ENCODE data around the gene TBX6.
"Not testable (repeated sequence)": the region's sequence is repeated elsewhere in the genome, so short reads cannot be mapped to it uniquely, and the experiment has no call there.

The TBX6 gene

DNA sequence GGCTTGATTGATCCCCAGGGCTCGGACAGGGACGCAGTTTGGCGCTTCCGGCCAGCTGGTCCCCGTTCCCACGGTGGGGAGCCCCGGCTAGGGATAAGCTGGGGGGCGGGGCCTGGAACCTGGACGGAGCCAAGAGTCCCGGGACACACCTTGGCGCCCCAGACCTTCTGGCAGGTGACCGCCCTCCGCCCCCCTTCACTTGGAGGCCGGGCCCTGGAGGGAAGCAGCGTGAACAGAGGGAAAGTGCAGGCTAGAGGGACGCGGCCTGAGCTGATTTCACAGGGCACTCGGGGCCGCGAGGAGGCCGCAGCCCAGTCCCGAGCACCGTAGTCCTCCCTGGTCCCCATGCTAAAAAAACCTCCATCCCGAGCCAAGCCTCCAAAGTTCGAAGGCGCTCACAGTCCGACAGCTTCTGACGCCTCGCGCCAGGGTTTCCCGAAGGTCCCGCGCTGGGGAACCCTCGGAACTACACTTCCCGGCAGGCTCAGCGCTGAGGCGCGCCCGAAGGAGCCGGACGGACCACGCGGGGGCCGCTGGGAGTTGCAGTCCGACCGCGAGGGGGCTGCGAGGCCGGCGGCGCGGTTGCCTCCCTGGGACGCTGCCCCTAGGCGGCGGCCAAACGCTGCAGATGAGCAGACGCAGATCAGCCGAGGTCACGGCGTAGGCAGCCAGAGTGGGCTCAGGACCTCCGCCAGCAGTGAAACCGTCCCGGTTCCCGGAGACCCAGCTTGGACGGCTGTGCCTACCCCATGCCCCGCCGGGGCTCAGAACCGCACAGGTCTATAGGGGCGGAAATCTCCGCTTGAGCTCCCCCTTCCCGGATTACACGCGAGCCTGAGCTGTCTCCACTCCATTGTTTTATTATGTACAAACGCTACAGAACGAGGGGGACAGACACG, at the start of gene TBX6:
TBX6 (minus strand) TSS at position 451 of the 899 bp plus-strand sequence. CDS start 731 bp downstream, outside the sequence.
- H3K4me1 Mint-ChIP-seq (ENCODE audit: low read depth), result peaks cover 40% of the 10 kb centered on the region
- peaks cover under 1% of the 10 kb centered on the region for H3K9me3 Mint-ChIP-seq

GRCh38 chr16:30139583-30140481, 48.1 kb upstream of the TBX6 start:
- DNase-seq (ENCODE audit: low spot score), result no peak
- Mint-ChIP-seq H3K36me3 (ENCODE audit: low read depth) (peaks cover 2% of the 10 kb centered on the region), H3K27me3 (ENCODE audit: low read depth) (no peaks in the 10 kb centered on the region), H3K9me3 (no peaks in the 10 kb centered on the region), H3K27ac (peak overlapping the region; percentile 68), H3K4me1 (ENCODE audit: low read depth) (peaks cover 18% of the 10 kb centered on the region), H3K4me3 (peak overlapping the region; percentile 28)

More for the DNA sequence above, at the start of gene TBX6:
- H3K27me3 Mint-ChIP-seq (ENCODE audit: low read depth), result no peaks in the 10 kb centered on the region
- H3K4me3 Mint-ChIP-seq, result peak within 1 kb of the TSS; percentile 86
- peaks cover 26% of the 10 kb centered on the region for H3K36me3 Mint-ChIP-seq (ENCODE audit: low read depth)
- peak within 1 kb of the TSS; percentile 97 for H3K27ac Mint-ChIP-seq
- peak; percentile 96 for DNase-seq (ENCODE audit: low spot score)

DNA sequence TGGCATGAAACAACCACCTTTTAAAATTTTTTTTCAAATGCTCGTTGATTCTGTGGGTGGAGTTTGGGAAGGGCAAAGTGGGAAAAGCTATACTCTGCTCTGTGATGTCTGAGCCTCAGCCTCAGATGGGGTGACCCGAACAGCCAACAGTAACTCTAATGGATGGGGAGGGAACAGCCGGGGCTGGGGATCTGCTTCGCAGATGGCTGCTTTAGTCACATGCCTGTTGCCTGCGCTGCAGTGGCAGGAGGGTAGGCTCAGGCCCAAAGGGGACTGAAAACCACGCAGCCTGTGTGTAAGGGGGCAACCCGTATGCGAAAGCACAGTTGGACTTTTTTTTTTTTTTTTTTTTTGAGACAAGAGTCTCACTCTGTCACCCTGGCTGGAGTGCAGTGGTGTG, 46.2 kb upstream of the TBX6 start:
- Mint-ChIP-seq H3K36me3 (ENCODE audit: low read depth) (peaks cover 5% of the 10 kb centered on the region), H3K4me3 (no peak overlapping the region), H3K9me3 (peaks cover 2% of the 10 kb centered on the region), H3K27ac (no peak overlapping the region), H3K27me3 (ENCODE audit: low read depth) (no peaks in the 10 kb centered on the region), H3K4me1 (ENCODE audit: low read depth) (peaks cover 16% of the 10 kb centered on the region)
- no peak for DNase-seq (ENCODE audit: low spot score)

GRCh38 chr16:30136971-30137605, 45.4 kb upstream of the TBX6 start:
- DNase-seq (ENCODE audit: low spot score), result no peak
- Mint-ChIP-seq H3K9me3 (peaks cover 3% of the 10 kb centered on the region), H3K4me3 (no peak overlapping the region), H3K27me3 (ENCODE audit: low read depth) (no peaks in the 10 kb centered on the region), H3K27ac (no peak overlapping the region), H3K4me1 (ENCODE audit: low read depth) (peaks cover 19% of the 10 kb centered on the region), H3K36me3 (ENCODE audit: low read depth) (peaks cover 9% of the 10 kb centered on the region)

- no peak for DNase-seq (ENCODE audit: low spot score)
- Mint-ChIP-seq H3K4me1 (ENCODE audit: low read depth) (peaks cover 20% of the 10 kb centered on the region), H3K4me3 (no peak overlapping the region), H3K9me3 (peaks cover 10% of the 10 kb centered on the region), H3K27ac (peak overlapping the region; percentile 20), H3K27me3 (ENCODE audit: low read depth) (no peaks in the 10 kb centered on the region), H3K36me3 (ENCODE audit: low read depth) (peaks cover 14% of the 10 kb centered on the region)
These were observed 40.9 kb upstream of the TBX6 start for GRCh38 chr16:30132591-30132990.

- no peaks in the 10 kb centered on the region for H3K27me3 Mint-ChIP-seq (ENCODE audit: low read depth)
- H3K9me3 Mint-ChIP-seq, result peaks cover 10% of the 10 kb centered on the region
- no peak for DNase-seq (ENCODE audit: low spot score)
- H3K36me3 Mint-ChIP-seq (ENCODE audit: low read depth), result peaks cover 14% of the 10 kb centered on the region
- H3K27ac Mint-ChIP-seq, result no peak overlapping the region
- peaks cover 18% of the 10 kb centered on the region for H3K4me1 Mint-ChIP-seq (ENCODE audit: low read depth)
- peak overlapping the region; percentile 9 for H3K4me3 Mint-ChIP-seq
These were observed 40.2 kb upstream of the TBX6 start for GRCh38 chr16:30131869-30132475.

- DNase-seq (ENCODE audit: low spot score), result no peak
- Mint-ChIP-seq H3K36me3 (ENCODE audit: low read depth) (peaks cover 10% of the 10 kb centered on the region), H3K4me1 (ENCODE audit: low read depth) (peaks cover 14% of the 10 kb centered on the region), H3K9me3 (peaks cover 9% of the 10 kb centered on the region), H3K4me3 (no peak overlapping the region), H3K27me3 (ENCODE audit: low read depth) (no peaks in the 10 kb centered on the region), H3K27ac (no peak overlapping the region)
These were observed 36.3 kb upstream of the TBX6 start for GRCh38 chr16:30127993-30128392.

DNA sequence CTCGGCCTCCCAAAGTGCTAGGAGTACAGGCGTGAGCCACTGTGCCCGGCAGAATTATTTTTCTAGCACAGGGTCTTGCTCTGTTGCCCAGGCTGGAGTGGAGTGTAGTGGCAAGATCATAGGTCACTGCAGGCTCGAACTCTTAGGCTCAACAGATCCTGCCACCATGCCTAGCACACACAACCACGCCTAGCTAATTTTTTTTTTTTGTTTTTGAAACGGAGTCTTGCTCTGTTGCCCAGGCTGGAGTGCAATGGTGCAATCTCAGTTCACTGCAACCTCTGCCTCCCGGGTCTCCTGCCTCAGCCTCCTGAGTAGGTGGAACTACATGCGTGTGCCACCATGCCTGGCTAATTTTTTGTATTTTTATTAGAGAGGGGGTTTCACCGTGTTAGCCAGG, 34.0 kb upstream of the TBX6 start:
- H3K4me3 Mint-ChIP-seq; H3K36me3 Mint-ChIP-seq (ENCODE audit: low read depth); DNase-seq (ENCODE audit: low spot score); H3K9me3 Mint-ChIP-seq; H3K27me3 Mint-ChIP-seq (ENCODE audit: low read depth); H3K27ac Mint-ChIP-seq: not testable (repeated sequence)
- peaks cover 14% of the 10 kb centered on the region for H3K4me1 Mint-ChIP-seq (ENCODE audit: low read depth)

DNA sequence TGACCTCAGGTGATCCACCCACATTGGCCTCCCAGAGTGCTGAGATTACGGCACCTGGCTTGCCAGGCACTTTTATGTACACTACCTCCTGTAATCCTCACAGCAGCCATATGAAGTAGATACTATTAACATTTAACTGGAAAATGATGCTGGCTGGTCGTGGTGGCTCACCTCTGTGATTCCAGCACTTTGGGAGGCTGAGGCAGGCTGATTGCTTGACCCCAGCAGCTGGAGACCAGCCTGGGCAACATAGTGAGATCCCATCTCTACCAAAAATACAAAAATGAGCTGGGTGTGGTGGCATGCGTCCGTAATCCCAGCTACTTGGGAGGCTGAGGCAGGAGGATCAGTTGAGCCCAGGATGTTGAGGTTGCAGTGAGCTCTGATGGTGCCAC, 33.3 kb upstream of the TBX6 start:
- no peak overlapping the region for H3K27ac Mint-ChIP-seq
- peaks cover 3% of the 10 kb centered on the region for H3K9me3 Mint-ChIP-seq
- no peaks in the 10 kb centered on the region for H3K36me3 Mint-ChIP-seq (ENCODE audit: low read depth)
- H3K4me3 Mint-ChIP-seq, result no peak overlapping the region
- no peak for DNase-seq (ENCODE audit: low spot score)
- H3K27me3 Mint-ChIP-seq (ENCODE audit: low read depth), result no peaks in the 10 kb centered on the region
- H3K4me1 Mint-ChIP-seq (ENCODE audit: low read depth), result peaks cover 12% of the 10 kb centered on the region

- Mint-ChIP-seq H3K27me3 (ENCODE audit: low read depth) (no peaks in the 10 kb centered on the region), H3K36me3 (ENCODE audit: low read depth) (peaks cover 8% of the 10 kb centered on the region), H3K9me3 (no peaks in the 10 kb centered on the region), H3K4me3 (peak overlapping the region; percentile 87), H3K4me1 (ENCODE audit: low read depth) (peaks cover 10% of the 10 kb centered on the region), H3K27ac (peak overlapping the region; percentile 84)
- no peak for DNase-seq (ENCODE audit: low spot score)
These were observed 31.0 kb upstream of the TBX6 start for GRCh38 chr16:30122604-30123160.

GRCh38 chr16:30121741-30122571, 30.2 kb upstream of the TBX6 start:
- peaks cover 10% of the 10 kb centered on the region for H3K4me1 Mint-ChIP-seq (ENCODE audit: low read depth)
- no peaks in the 10 kb centered on the region for H3K27me3 Mint-ChIP-seq (ENCODE audit: low read depth)
- H3K4me3 Mint-ChIP-seq, result peak overlapping the region; percentile 87
- peaks cover 8% of the 10 kb centered on the region for H3K36me3 Mint-ChIP-seq (ENCODE audit: low read depth)
- peak overlapping the region; percentile 84 for H3K27ac Mint-ChIP-seq
- no peak for DNase-seq (ENCODE audit: low spot score)
- no peaks in the 10 kb centered on the region for H3K9me3 Mint-ChIP-seq

DNA sequence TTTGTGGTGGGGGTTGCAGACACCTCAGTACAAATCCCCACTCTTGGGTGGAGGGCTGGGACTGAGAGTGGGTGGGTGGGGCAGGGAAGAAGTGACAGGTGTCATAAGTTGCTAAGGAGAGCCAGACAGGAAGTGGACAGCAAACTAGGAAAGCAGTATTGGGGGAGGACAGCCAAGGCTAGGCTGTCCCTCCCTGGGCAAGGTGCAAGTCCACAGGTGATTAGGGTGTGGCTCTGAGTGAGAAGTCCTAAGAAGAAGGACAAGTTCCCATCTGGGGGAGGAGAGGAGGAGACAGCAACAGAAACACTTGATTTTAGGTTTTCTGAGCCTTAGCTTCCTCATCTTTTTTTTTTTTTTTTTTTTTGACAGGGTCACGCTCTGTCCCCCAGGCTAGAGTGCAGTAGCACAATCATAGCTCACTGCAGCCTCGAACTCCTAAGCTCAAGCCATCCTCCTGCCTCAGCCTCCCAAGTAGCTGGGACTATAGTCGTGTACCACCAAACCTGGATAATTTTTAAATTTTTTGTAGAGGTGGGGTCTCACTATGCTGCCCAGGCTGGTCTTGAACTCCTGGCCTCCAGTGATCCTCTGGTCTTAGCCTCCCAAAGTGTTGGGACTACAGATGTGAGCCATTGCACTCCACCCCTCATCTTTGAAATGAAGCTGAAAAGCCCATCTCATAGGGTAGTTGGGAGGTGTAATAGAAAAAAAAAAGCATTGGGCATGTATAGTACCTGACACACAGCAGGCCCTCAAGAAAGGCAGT, 28.8 kb upstream of the TBX6 start:
- peak overlapping the region; percentile 76 for H3K27ac Mint-ChIP-seq
- peaks cover 8% of the 10 kb centered on the region for H3K36me3 Mint-ChIP-seq (ENCODE audit: low read depth)
- H3K27me3 Mint-ChIP-seq (ENCODE audit: low read depth), result no peaks in the 10 kb centered on the region
- H3K9me3 Mint-ChIP-seq, result no peaks in the 10 kb centered on the region
- H3K4me3 Mint-ChIP-seq, result peak overlapping the region; percentile 44
- DNase-seq (ENCODE audit: low spot score), result no peak
- H3K4me1 Mint-ChIP-seq (ENCODE audit: low read depth), result peaks cover 10% of the 10 kb centered on the region

All from T-helper 2 cell treated with Interferon-gamma antibody and Interleukin-4, amounts not matched to agents 5 μg/mL and 100 μg/mL, for 36 hours (primary cell).